HepG2 (cell line): ENCODE results near the gene DOK4. TPM values are rescaled to one million over a fixed set of nuclear protein-coding genes. Genes with fewer than 3 reads are reported as not detected.

Source experiments
- AKAP8 ChIP-seq: sonication (generic); formaldehyde crosslinking; IDR thresholded peaks from 2 replicates; pipeline ENCODE4 v1.5.1; 2020; ENCODE audit warnings: mild to moderate bottlenecking, missing genetic modification reagents
- HDAC6 ChIP-seq: fragments of 200-600 bp; sonication (generic); IDR thresholded peaks from 2 replicates; pipeline ENCODE4 v1.7.0; 2017; ENCODE audit warnings: mild to moderate bottlenecking, antibody characterized with exemption, low read length, low read depth
- HNF4G ChIP-seq, 2 experiments: sonication (generic) in 1 of 2; formaldehyde crosslinking in 1 of 2; IDR thresholded peaks; 2 replicates each; pipeline versions ENCODE4 v1.4.0 to v1.6.1; 2011 to 2020; ENCODE audit warnings: borderline replicate concordance in 2 of 2, low read depth in 2 of 2, mild to moderate bottlenecking in 2 of 2, low read length in 1 of 2, missing genetic modification reagents in 1 of 2, moderate library complexity in 1 of 2
- HNRNPK ChIP-seq: fragments of 200-400 bp; formaldehyde crosslinking; IDR thresholded peaks from 2 replicates; pipeline ENCODE4 v1.6.1; 2018; ENCODE audit warnings: low read length, low read depth, moderate library complexity, mild to moderate bottlenecking; ENCODE audit not compliant: poor library complexity, severe bottlenecking
- MLX ChIP-seq: IDR thresholded peaks from 2 replicates; pipeline ENCODE4 v1.6.1; 2016
- MXD4 ChIP-seq: IDR thresholded peaks from 2 replicates; pipeline ENCODE4 v1.6.1; 2016; ENCODE audit warnings: mild to moderate bottlenecking, missing biosample characterization, missing genetic modification reagents
- NR2F1 ChIP-seq, 2 experiments: fragments of 450-650 bp in 1 of 2; formaldehyde crosslinking in 1 of 2; IDR thresholded peaks; 2 replicates each; pipeline versions ENCODE4 v1.5.0 to v1.6.1; 2016 to 2020; ENCODE audit warnings: mild to moderate bottlenecking in 1 of 2, missing compliant biosample characterization in 1 of 2, missing genetic modification reagents in 1 of 2, moderate library complexity in 1 of 2
- PHB2 ChIP-seq: fragments of 450-650 bp; IDR thresholded peaks from 2 replicates; pipeline ENCODE4 v1.6.1; 2018; ENCODE audit not compliant: partially characterized antibody
- SIN3A ChIP-seq: IDR thresholded peaks from 2 replicates; pipeline ENCODE4 v1.6.1; 2011; ENCODE audit warnings: low read depth, mild to moderate bottlenecking, control low read depth, low read length, borderline replicate concordance
- SRY ChIP-seq: sonication (generic); formaldehyde crosslinking; IDR thresholded peaks from 2 replicates; pipeline ENCODE4 v1.8.0; 2022; ENCODE audit warnings: mild to moderate bottlenecking, missing genetic modification reagents
- TBX2 ChIP-seq: sonication (generic); formaldehyde crosslinking; IDR thresholded peaks from 2 replicates; pipeline ENCODE4 v1.5.0; 2020; ENCODE audit warnings: missing genetic modification reagents, mild to moderate bottlenecking, borderline replicate concordance
- U2AF1 ChIP-seq: fragments of 200-400 bp; formaldehyde crosslinking; optimal IDR thresholded peaks from 2 replicates; pipeline ENCODE3; 2017; ENCODE audit warnings: mild to moderate bottlenecking, low read depth, low read length
- ZNF205 ChIP-seq: IDR thresholded peaks from 2 replicates; pipeline ENCODE4 v1.6.1; 2018; ENCODE audit warnings: missing biosample characterization, missing genetic modification reagents
- ZNF235 ChIP-seq: sonication (generic); formaldehyde crosslinking; IDR thresholded peaks from 2 replicates; pipeline ENCODE4 v1.8.1; 2023; ENCODE audit warnings: mild to moderate bottlenecking, missing genetic modification reagents, borderline replicate concordance
- ZNF253 ChIP-seq: sonication (generic); formaldehyde crosslinking; IDR thresholded peaks from 2 replicates; pipeline ENCODE4 v1.8.0; 2022; ENCODE audit warnings: mild to moderate bottlenecking, missing genetic modification reagents, borderline replicate concordance
- ZNF570 ChIP-seq: sonication (generic); formaldehyde crosslinking; IDR thresholded peaks from 2 replicates; pipeline ENCODE4 v1.4.0; 2020; ENCODE audit warnings: mild to moderate bottlenecking, missing genetic modification reagents, borderline replicate concordance
- ZNF572 ChIP-seq: sonication (generic); formaldehyde crosslinking; IDR thresholded peaks from 2 replicates; pipeline ENCODE4 v1.5.1; 2020; ENCODE audit warnings: mild to moderate bottlenecking, missing genetic modification reagents
- ZNF589 ChIP-seq: sonication (generic); formaldehyde crosslinking; conservative IDR thresholded peaks from 2 replicates; pipeline ENCODE4 v1.8.0; 2022; ENCODE audit warnings: mild to moderate bottlenecking, moderate library complexity, missing genetic modification reagents
- ZNF615 ChIP-seq: sonication (generic); formaldehyde crosslinking; IDR thresholded peaks from 2 replicates; pipeline ENCODE4 v1.5.0; 2020; ENCODE audit warnings: mild to moderate bottlenecking, missing genetic modification reagents, borderline replicate concordance
- ZNF776 ChIP-seq: sonication (generic); formaldehyde crosslinking; IDR thresholded peaks from 2 replicates; pipeline ENCODE4 v1.4.0; 2020; ENCODE audit warnings: mild to moderate bottlenecking, missing genetic modification reagents
- ZNF800 ChIP-seq: sonication (generic); formaldehyde crosslinking; IDR thresholded peaks from 2 replicates; pipeline ENCODE4 v1.4.0; 2020; ENCODE audit warnings: missing genetic modification reagents
- polyA plus RNA-seq, 8 experiments: library from polyadenylated mRNA; depleted of rRNA in 3 of 8; stranded (reverse) in 7 of 8; unstranded in 1 of 8; fragments of >200 nt; fragmentation: Illumina TruSeq in 4 of 8; extraction: Trizol in 4 of 8; gene quantifications; 2 replicates each; pipeline versions ENCODE4 v1.2.1 to v1.2.3, GENCODE V29; 2011 to 2016; ENCODE audit warnings: low read depth in 4 of 8, missing spikeins in 1 of 8, mixed read lengths in 1 of 8; ENCODE audit not compliant: insufficient read depth in 1 of 8
- total RNA-seq, 5 experiments: library from RNA; depleted of rRNA; stranded (reverse); fragments of >200 nt; fragmentation: Illumina TruSeq; extraction: Trizol; gene quantifications; 2 replicates each; pipeline ENCODE4 v1.2.3, GENCODE V29; 2016; ENCODE audit warnings: low read depth in 1 of 5
- TF ChIP-seq, protein P1 (sequence below): sonication (generic); formaldehyde crosslinking; IDR thresholded peaks from 2 replicates; pipeline ENCODE4 v1.4.0; 2020; ENCODE audit warnings: mild to moderate bottlenecking, missing genetic modification reagents, borderline replicate concordance
- TF ChIP-seq, protein P2 (sequence below): sonication (generic); formaldehyde crosslinking; IDR thresholded peaks from 2 replicates; pipeline ENCODE4 v1.8.1; 2023; ENCODE audit warnings: missing genetic modification reagents, mild to moderate bottlenecking, borderline replicate concordance
- TF ChIP-seq, protein P3 (sequence below): sonication (generic); formaldehyde crosslinking; IDR thresholded peaks from 2 replicates; pipeline ENCODE4 v1.8.0; 2022; ENCODE audit warnings: mild to moderate bottlenecking, missing genetic modification reagents

Gene DOK4
- total and polyA plus RNA-seq, 2 of the 13 experiments (the other 11 are each of a cell fraction or from before 2014, with no cell fraction given), result 52.7 to 70.0 TPM

- TF ChIP-seq MLX (CRISPR knock-in tag) (no peak), ZNF205 (CRISPR knock-in tag) (peak; percentile 46; the same call in 1 of the 2 replicates), HNRNPK (no peak), SRY (CRISPR knock-in tag) (0 out of 2 replicates have a peak, but pooled peaks have one; percentile 40), NR2F1 (CRISPR knock-in tag; IDR thresholded peaks at IDR 0.05) (no peak), U2AF1 (no peak), AKAP8 (CRISPR knock-in tag) (no peak), SIN3A (no peak), ZNF615 (CRISPR knock-in tag) (no peak), ZNF589 (CRISPR knock-in tag) (no peak), HNF4G (IDR thresholded peaks at IDR 0.05; ENCODE audit: borderline replicate concordance, low read depth, low read length) (no peak), HNF4G (CRISPR knock-in tag; IDR thresholded peaks at IDR 0.05; ENCODE audit: borderline replicate concordance, low read depth) (0 out of 2 replicates have a peak, but pooled peaks have one; percentile 13), MXD4 (0 out of 2 replicates have a peak, but pooled peaks have one; percentile 23), HDAC6 (no peak), ZNF235 (no peak), TBX2 (CRISPR knock-in tag) (no peak), PHB2 (no peak), ZNF776 (no peak), ZNF253 (CRISPR knock-in tag) (no peak), ZNF570 (CRISPR knock-in tag) (no peak), ZNF800 (CRISPR knock-in tag) (no peak), ZNF572 (CRISPR knock-in tag) (0 out of 2 replicates have a peak, but pooled peaks have one; percentile 43)
- TF ChIP-seq, protein P1, sequence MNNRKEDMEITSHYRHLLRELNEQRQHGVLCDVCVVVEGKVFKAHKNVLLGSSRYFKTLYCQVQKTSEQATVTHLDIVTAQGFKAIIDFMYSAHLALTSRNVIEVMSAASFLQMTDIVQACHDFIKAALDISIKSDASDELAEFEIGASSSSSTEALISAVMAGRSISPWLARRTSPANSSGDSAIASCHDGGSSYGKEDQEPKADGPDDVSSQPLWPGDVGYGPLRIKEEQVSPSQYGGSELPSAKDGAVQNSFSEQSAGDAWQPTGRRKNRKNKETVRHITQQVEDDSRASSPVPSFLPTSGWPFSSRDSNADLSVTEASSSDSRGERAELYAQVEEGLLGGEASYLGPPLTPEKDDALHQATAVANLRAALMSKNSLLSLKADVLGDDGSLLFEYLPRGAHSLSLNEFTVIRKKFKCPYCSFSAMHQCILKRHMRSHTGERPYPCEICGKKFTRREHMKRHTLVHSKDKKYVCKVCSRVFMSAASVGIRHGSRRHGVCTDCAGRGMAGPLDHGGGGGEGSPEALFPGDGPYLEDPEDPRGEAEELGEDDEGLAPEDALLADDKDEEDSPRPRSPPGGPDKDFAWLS (CRISPR knock-in tag), result no peak
- TF ChIP-seq, protein P2, sequence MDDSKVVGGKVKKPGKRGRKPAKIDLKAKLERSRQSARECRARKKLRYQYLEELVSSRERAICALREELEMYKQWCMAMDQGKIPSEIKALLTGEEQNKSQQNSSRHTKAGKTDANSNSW, result no peak
- TF ChIP-seq, protein P3, sequence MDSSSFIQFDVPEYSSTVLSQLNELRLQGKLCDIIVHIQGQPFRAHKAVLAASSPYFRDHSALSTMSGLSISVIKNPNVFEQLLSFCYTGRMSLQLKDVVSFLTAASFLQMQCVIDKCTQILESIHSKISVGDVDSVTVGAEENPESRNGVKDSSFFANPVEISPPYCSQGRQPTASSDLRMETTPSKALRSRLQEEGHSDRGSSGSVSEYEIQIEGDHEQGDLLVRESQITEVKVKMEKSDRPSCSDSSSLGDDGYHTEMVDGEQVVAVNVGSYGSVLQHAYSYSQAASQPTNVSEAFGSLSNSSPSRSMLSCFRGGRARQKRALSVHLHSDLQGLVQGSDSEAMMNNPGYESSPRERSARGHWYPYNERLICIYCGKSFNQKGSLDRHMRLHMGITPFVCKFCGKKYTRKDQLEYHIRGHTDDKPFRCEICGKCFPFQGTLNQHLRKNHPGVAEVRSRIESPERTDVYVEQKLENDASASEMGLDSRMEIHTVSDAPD, result no peak
These were observed 33.6 kb upstream of the DOK4 start (continued) for GRCh38 chr16:57519796-57520360.
